ENCODE results near the gene EPM2AIP1.
"Not testable (repeated sequence)": the region's sequence is repeated elsewhere in the genome, so short reads cannot be mapped to it uniquely, and the experiment has no call there.

EPM2AIP1 gene

GRCh38 chr3:36992806-36993325, at the start of gene EPM2AIP1:
Gene EPM2AIP1, minus strand, starts transcription at chr3:36993131. Its CDS starts 54 bp downstream, at chr3:36993077.
- Histone ChIP-seq H3K27ac (ENCODE audit: low read length) (peak within 1 kb of the TSS; percentile 98), H3K9ac (ENCODE audit: low read depth, low read length) (peak within 1 kb of the TSS; percentile 96), H3K4me1 (ENCODE audit: insufficient read depth, low read length) (peaks cover 21% of the 10 kb centered on the region; the same call in 1 of the 2 replicates), H3K27me3 (ENCODE audit: insufficient read depth, low read length) (no peaks in the 10 kb centered on the region), H3K36me3 (ENCODE audit: insufficient read depth, low read depth, low read length) (peaks cover 57% of the 10 kb centered on the region), H3K9me3 (ENCODE audit: insufficient read depth, low read depth, low read length) (no peaks in the 10 kb centered on the region), H3K4me3 (ENCODE audit: low read length) (peak within 1 kb of the TSS; percentile 95)

GRCh38 chr3:37042712-37043111, 49.8 kb upstream of the EPM2AIP1 start:
- H3K27ac ChIP-seq (ENCODE audit: low read length); H3K4me1 ChIP-seq (ENCODE audit: insufficient read depth, low read length); H3K9ac ChIP-seq (ENCODE audit: low read depth, low read length); H3K27me3 ChIP-seq (ENCODE audit: insufficient read depth, low read length); H3K9me3 ChIP-seq (ENCODE audit: insufficient read depth, low read depth, low read length); H3K4me3 ChIP-seq (ENCODE audit: low read length): not testable (repeated sequence)
- H3K36me3 ChIP-seq (ENCODE audit: insufficient read depth, low read depth, low read length) = peaks cover 68% of the 10 kb centered on the region

DNA sequence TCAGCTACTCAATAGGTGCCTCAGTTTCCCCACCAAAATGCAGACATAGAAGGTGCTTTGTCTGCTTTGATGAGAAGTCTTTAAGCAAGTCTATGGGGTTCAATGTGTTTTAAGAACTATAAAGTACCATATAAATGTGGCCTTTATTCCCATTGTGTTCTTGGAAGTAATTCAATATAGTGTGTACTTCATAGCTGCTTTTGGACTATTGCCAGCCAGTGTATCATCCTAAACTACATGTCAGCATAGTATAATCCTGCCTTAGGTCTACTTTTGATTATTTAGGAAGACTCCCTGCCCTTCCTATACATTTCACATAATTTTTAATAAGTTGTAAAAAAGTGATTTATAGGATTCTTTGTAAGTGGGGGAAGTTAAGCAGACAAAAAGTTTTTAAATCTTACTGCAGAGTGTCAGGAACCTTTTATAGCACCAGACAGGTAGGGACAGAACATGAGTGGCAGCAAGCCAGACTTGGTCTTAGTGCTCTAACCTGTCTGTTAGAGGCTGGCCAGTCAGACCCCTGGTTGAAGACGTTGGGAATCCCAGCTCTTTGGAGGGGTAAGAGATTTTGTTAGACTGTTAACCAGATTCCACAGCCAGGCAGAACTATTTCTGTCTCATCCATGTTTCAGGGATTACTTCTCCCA, 48.7 kb upstream of the EPM2AIP1 start:
- H3K4me3 ChIP-seq (ENCODE audit: low read length) = no peak overlapping the region
- H3K27ac ChIP-seq (ENCODE audit: low read length) = no peak overlapping the region
- no peak overlapping the region for H3K9ac ChIP-seq (ENCODE audit: low read depth, low read length)
- H3K9me3 ChIP-seq (ENCODE audit: insufficient read depth, low read depth, low read length) = no peaks in the 10 kb centered on the region
- peaks cover 66% of the 10 kb centered on the region for H3K36me3 ChIP-seq (ENCODE audit: insufficient read depth, low read depth, low read length)
- H3K4me1 ChIP-seq (ENCODE audit: insufficient read depth, low read length) = no peaks in the 10 kb centered on the region
- no peaks in the 10 kb centered on the region for H3K27me3 ChIP-seq (ENCODE audit: insufficient read depth, low read length)

DNA sequence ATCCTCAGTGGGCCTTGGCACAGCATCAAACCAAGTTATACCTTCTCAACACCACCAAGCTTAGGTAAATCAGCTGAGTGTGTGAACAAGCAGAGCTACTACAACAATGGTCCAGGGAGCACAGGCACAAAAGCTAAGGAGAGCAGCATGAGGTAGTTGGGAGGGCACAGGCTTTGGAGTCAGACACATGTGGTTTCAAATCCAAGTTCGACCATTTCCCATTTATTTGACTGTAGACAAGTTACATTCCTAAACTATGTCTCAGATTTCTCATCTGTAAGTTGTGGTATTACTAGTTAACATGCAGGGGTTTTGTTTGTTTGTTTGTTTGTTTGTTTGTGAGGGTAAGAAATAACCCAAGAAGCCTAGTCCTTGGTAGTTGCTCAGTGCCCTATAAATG, 47.3 kb upstream of the EPM2AIP1 start:
- H3K27ac ChIP-seq (ENCODE audit: low read length) = no peak overlapping the region
- no peaks in the 10 kb centered on the region for H3K27me3 ChIP-seq (ENCODE audit: insufficient read depth, low read length)
- no peaks in the 10 kb centered on the region for H3K4me1 ChIP-seq (ENCODE audit: insufficient read depth, low read length)
- peaks cover 12% of the 10 kb centered on the region; the same call in 1 of the 2 replicates for H3K9me3 ChIP-seq (ENCODE audit: insufficient read depth, low read depth, low read length)
- H3K36me3 ChIP-seq (ENCODE audit: insufficient read depth, low read depth, low read length) = peaks cover 74% of the 10 kb centered on the region
- H3K4me3 ChIP-seq (ENCODE audit: low read length) = no peak overlapping the region
- H3K9ac ChIP-seq (ENCODE audit: low read depth, low read length) = no peak overlapping the region

DNA sequence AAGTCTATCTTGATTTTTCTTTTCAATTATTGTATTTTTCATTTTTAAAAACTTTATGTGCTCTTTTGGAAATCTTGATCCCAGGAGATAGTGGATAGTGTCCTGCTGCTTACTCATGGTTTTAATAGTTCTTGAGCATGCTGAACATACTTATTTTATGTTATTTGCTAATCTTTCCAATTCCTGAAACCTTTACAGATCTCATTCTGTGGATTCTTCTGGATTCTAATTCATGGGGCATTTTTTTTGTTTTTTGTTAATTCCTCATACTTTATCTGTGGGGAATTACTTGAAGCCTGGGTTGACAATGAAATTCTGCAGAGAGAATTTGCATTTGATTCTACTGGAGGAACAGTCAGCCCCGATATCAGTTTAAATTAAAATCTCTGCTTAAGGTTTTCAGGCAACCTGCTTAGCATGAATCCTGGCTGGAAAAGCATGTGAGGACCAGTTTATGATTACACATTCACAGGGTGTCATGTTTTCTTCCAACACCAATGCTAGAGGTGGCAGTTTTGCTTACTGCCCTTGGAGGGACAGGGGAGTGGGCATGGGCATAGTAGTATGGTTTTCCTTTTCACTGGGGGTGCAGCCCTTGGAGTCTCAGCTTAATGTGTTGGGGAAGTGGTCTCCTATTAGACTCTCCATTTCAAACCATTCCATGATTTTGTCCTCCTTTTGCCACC, 46.4 kb upstream of the EPM2AIP1 start:
- Histone ChIP-seq H3K9me3 (ENCODE audit: insufficient read depth, low read depth, low read length) (peaks cover 13% of the 10 kb centered on the region; the same call in 1 of the 2 replicates), H3K9ac (ENCODE audit: low read depth, low read length) (no peak overlapping the region), H3K36me3 (ENCODE audit: insufficient read depth, low read depth, low read length) (peaks cover 78% of the 10 kb centered on the region), H3K27me3 (ENCODE audit: insufficient read depth, low read length) (no peaks in the 10 kb centered on the region), H3K27ac (ENCODE audit: low read length) (no peak overlapping the region), H3K4me3 (ENCODE audit: low read length) (no peak overlapping the region), H3K4me1 (ENCODE audit: insufficient read depth, low read length) (no peaks in the 10 kb centered on the region)

DNA sequence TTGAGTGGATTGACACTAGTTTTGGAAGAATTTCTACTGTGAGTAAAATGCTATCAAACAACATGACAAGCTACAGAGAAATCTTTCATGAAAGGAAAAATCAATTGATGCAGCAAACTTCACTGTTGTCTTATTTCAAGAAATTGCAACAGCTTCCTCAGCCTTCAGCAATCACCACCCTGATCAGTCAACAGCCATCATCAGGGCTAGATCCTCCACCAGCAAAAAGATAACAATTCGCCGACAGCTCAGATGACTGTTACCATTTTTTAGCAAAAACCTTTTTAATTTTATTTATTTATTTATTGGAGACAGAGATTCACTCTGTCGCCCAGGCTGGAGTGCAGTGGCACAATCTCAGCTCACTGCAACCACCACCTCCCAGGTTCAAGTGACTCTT, 44.4 kb upstream of the EPM2AIP1 start:
- no peaks in the 10 kb centered on the region for H3K27me3 ChIP-seq (ENCODE audit: insufficient read depth, low read length)
- H3K4me1 ChIP-seq (ENCODE audit: insufficient read depth, low read length) = no peaks in the 10 kb centered on the region
- H3K9ac ChIP-seq (ENCODE audit: low read depth, low read length) = no peak overlapping the region
- no peak overlapping the region for H3K4me3 ChIP-seq (ENCODE audit: low read length)
- no peak overlapping the region for H3K27ac ChIP-seq (ENCODE audit: low read length)
- peaks cover 13% of the 10 kb centered on the region; the same call in 1 of the 2 replicates for H3K9me3 ChIP-seq (ENCODE audit: insufficient read depth, low read depth, low read length)
- peaks cover 87% of the 10 kb centered on the region for H3K36me3 ChIP-seq (ENCODE audit: insufficient read depth, low read depth, low read length)

DNA sequence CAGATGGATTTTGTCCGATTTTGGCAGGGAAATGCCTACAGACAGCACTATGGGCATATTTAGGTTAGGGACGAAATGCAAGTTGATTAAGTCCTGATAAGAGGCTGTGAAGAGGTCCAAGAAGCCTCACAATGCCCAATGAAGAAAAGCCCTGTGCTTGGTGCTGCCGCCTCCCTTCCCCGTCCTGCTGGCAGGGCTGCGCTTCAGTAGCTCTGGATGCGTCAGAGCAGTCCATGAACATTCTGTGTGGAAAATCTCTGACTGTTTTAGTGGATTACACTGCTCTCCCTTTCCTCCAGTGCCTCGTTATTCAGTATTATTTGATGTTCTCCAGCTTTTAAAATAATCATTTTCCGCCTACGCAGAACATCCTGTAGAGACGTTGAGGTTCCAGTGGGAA, 40.0 kb upstream of the EPM2AIP1 start:
- Histone ChIP-seq H3K36me3 (ENCODE audit: insufficient read depth, low read depth, low read length) (peaks cover 92% of the 10 kb centered on the region), H3K27ac (ENCODE audit: low read length) (no peak overlapping the region), H3K9me3 (ENCODE audit: insufficient read depth, low read depth, low read length) (peaks cover 13% of the 10 kb centered on the region; the same call in 1 of the 2 replicates), H3K27me3 (ENCODE audit: insufficient read depth, low read length) (no peaks in the 10 kb centered on the region), H3K4me3 (ENCODE audit: low read length) (no peak overlapping the region), H3K4me1 (ENCODE audit: insufficient read depth, low read length) (no peaks in the 10 kb centered on the region), H3K9ac (ENCODE audit: low read depth, low read length) (no peak overlapping the region)

- Histone ChIP-seq H3K9me3 (ENCODE audit: insufficient read depth, low read depth, low read length) (peaks cover 10% of the 10 kb centered on the region; the same call in 1 of the 2 replicates), H3K27me3 (ENCODE audit: insufficient read depth, low read length) (no peaks in the 10 kb centered on the region), H3K4me1 (ENCODE audit: insufficient read depth, low read length) (no peaks in the 10 kb centered on the region), H3K27ac (ENCODE audit: low read length) (no peak overlapping the region), H3K4me3 (ENCODE audit: low read length) (no peak overlapping the region), H3K9ac (ENCODE audit: low read depth, low read length) (no peak overlapping the region), H3K36me3 (ENCODE audit: insufficient read depth, low read depth, low read length) (peaks cover 97% of the 10 kb centered on the region)
Measured at GRCh38 chr3:37031096-37031682, 38.3 kb upstream of the EPM2AIP1 start.

- H3K27ac ChIP-seq (ENCODE audit: low read length) = no peak overlapping the region
- H3K9ac ChIP-seq (ENCODE audit: low read depth, low read length) = no peak overlapping the region
- no peaks in the 10 kb centered on the region for H3K4me1 ChIP-seq (ENCODE audit: insufficient read depth, low read length)
- H3K27me3 ChIP-seq (ENCODE audit: insufficient read depth, low read length) = no peaks in the 10 kb centered on the region
- no peak overlapping the region for H3K4me3 ChIP-seq (ENCODE audit: low read length)
- H3K9me3 ChIP-seq (ENCODE audit: insufficient read depth, low read depth, low read length) = peaks cover 4% of the 10 kb centered on the region; the same call in 1 of the 2 replicates
- H3K36me3 ChIP-seq (ENCODE audit: insufficient read depth, low read depth, low read length) = peaks cover 97% of the 10 kb centered on the region
Measured at GRCh38 chr3:37030588-37030987, 37.7 kb upstream of the EPM2AIP1 start.

- Histone ChIP-seq H3K9ac (ENCODE audit: low read depth, low read length) (no peak overlapping the region), H3K4me3 (ENCODE audit: low read length) (no peak overlapping the region), H3K27ac (ENCODE audit: low read length) (no peak overlapping the region), H3K9me3 (ENCODE audit: insufficient read depth, low read depth, low read length) (no peaks in the 10 kb centered on the region), H3K4me1 (ENCODE audit: insufficient read depth, low read length) (no peaks in the 10 kb centered on the region), H3K27me3 (ENCODE audit: insufficient read depth, low read length) (no peaks in the 10 kb centered on the region), H3K36me3 (ENCODE audit: insufficient read depth, low read depth, low read length) (peaks cover 93% of the 10 kb centered on the region)
Measured at GRCh38 chr3:37029516-37030163, 36.7 kb upstream of the EPM2AIP1 start.

- Histone ChIP-seq H3K27ac (ENCODE audit: low read length) (no peak overlapping the region), H3K4me3 (ENCODE audit: low read length) (no peak overlapping the region), H3K36me3 (ENCODE audit: insufficient read depth, low read depth, low read length) (peaks cover 93% of the 10 kb centered on the region)
Measured at GRCh38 chr3:37029111-37029510, 36.2 kb upstream of the EPM2AIP1 start.

More at GRCh38 chr3:37029111-37029510, 36.2 kb upstream of the EPM2AIP1 start:
- Histone ChIP-seq H3K4me1 (ENCODE audit: insufficient read depth, low read length) (no peaks in the 10 kb centered on the region), H3K9ac (ENCODE audit: low read depth, low read length) (no peak overlapping the region), H3K27me3 (ENCODE audit: insufficient read depth, low read length) (no peaks in the 10 kb centered on the region), H3K9me3 (ENCODE audit: insufficient read depth, low read depth, low read length) (no peaks in the 10 kb centered on the region)
